Stimulated activated CD4-positive, alpha-beta T cell treated with anti-CD3 and anti-CD28 coated beads, Interleukin-1b, Interleukin-23, amount 100 ng/mL, for 4 hours (primary cell): ENCODE data around the gene FBLN5.

ENCODE experiments used
- DNase-seq, 2 donors: peaks; one replicate each; pipeline ENCODE4 v3.0.0-alpha.2; 2020; ENCODE audit warnings: low read depth in 2 of 2

FBLN5 gene

DNA sequence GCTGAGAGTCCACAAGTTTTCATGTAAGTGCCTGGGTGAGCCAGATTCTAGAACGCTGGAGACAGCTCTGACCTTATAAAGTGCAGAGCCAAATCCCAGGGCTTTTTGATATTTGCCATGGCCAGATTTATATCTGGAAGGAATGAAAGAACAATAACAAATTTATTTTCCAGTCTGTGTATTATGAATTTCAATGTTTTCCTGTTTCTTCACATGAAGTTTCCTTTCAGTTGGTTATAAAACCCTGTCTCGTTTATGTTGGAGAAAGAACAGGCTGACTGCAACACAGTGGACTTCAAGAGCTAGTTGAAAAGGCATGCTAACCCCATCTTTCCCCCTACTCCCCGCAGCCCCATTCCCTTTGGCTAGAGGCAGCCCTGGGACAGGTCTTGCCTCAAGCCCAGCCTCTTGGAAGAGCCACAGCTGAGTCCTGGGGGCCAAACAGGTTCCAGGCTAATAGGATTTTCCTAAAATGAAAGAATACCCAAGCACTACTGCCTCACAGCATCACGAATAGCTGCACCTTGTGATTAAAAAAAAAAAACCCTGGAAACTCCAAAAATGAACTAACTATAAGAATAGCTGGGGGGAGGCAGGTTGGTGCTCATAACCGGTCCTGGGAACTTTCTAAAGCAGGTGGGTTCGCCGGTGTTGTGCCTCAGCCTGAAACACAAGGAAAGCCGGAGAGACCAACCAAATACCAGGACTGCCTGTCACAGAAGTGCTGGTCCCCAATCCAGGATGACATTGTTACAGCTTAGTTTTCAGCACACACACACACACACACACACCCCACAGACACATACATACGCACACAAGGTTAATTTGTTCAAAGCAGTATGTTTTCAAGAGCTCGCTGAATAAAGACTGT is 1.5 kb downstream of the FBLN5 start:
- DNase-seq = no peak

DNA sequence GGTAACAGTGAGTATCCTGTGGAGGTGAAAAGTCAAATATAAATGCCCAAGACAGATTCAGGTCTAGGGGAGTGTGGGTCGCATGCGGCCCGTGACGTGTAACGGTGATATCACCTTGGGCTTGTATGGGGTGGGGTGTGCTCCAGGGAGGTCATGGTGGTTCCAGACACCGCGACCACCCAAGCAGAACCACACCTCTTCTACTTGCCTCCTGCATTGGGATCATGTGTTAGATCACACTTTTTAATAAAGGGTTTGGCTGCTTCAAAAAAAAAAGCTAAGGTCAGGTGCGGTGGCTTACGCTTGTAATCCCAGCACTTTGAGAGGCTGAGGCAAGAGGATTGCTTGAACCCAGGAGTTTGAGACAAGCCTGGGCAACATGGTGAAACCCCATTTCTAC is 4.5 kb downstream of the FBLN5 start:
- no peak for DNase-seq

DNA sequence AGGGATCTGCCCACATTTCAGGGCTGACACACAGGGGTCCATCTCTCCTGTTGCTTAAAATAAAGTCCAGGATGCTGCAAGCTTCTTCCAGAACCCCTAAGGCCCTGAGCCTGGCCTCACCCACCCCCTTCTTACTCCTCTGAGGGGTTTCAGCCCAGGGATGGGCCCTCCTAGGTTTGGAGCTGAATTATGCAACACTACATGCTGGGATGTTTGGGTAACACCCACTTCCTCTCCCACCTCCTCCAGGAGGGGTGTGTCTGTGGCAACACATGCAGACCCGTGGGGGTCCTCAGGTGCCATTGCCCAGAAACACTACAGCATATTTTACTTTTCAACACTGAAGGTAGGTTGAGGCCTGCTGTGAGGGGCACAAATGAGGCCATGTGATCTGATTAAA is 5.4 kb downstream of the FBLN5 start:
- DNase-seq = no peak

DNA sequence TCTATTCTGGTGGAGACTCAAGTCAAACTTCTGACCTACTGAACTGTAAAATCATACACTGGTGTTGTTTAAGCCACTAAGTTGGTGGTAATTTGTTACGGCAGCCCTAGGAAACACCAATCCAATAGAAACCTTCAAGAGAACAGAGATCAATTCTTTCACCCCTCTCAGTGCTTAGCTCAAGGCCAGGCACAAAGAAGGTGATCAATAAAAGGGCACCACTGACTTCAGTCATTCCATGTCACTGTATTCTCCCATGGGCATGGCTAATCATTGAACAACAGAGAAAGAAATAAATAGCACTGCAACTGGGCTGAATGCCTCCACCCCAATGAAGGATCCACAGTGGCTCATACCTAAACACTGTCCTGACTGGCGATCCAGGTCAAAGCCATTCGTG is 7.3 kb downstream of the FBLN5 start:
- DNase-seq = no peak

DNA sequence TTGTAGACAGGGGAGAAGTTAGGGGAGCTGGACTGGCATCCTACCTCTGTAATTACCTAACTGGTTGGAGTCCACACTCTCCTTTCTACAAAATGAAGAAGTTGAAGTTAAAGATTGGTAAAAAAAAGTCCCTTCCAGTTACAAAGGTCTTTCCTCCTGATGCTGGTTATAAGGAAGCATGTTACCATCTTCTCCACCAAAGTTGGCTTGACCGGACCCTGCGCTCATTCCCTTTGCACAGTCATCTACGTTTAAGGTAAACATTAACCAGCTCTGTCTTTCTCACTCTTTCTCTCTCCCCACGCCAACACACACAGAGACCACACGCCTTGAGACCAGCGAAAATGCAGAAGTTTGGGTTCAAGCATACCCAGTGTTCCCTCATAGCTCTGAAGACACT is 11.9 kb downstream of the FBLN5 start:
- DNase-seq = no peak

DNA sequence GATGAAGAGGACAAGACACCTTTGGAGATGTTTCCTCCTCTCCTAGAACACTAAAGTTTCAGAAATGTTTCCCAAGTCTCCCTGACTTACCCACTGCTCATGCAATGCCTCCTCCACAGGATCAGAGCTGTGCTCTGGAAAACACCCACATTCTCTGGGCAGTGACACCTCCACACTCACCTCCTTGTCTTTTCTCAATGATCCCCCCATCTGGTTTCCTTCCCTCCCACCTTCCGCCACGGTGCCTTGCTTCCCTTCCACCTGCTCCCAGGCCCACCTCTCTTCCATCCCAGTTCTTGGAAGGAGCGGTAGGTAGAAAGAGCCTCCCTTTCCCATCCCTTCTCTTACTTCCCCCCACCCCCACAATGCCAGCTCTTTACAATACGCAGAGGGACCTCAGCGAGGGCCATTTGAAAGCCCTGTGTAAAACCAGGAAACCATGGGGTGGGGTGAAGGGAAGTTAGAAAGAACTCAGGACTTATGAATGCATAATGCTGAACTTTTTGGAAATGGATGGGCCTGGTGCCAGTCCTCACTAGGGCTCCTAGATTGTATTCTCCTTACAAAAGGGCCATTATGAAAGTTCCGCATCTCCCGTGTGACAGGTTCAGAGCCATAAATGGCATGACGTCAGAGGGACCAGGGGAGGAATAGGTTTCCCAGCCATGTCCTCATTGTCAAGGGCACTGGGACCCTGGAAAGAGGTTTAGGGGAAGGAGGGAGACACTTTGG is 12.8 kb downstream of the FBLN5 start:
- no peak for DNase-seq

DNA sequence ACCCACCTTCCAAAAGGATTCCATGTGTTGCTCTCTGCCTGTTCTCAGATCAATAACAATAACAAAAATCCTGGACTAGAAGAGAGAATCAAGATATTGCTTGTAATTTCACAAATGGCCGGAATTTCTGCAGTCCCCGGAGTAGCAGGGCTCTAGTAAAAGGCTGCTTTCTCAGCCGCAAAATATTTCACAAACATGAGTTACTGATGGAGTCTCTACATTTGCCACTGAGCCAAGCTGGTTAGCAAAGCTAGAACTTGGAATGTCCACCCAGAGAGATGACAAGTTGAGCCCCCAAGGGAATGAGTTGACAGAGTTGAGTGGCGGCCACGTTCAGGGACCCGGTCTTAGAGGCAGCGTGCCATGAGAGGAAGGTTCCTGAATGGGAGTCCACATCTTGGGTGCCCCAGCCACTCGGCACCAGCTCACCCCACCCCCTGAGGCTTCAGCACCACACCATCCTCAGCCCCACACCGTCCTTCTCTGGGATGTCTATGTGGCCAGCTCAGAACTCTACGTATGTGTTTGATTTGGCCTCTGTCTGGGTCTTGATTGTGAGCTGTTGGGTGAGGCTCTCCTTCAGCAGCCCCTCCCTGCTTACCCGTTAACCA is 15.9 kb downstream of the FBLN5 start:
- DNase-seq = no peak

DNA sequence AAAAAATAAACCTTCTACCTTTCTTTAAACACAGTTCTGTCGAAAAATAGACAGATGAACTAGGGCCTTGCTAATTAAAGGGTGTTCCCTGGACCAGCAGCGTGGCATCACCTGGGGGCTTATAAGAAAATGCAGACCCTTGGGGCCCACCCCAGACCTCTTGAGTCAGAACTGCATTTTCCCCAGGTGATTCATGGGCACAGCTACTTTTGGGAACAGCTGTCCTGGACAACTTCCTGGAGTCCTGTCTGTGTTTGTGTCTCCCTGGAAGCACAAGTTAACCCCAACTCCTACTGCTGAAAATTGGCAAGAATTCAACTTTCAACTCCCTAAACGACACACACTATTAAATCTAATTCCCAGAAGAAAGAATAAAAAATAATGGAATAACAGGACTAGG is 17.8 kb downstream of the FBLN5 start:
- DNase-seq = no peak

DNA sequence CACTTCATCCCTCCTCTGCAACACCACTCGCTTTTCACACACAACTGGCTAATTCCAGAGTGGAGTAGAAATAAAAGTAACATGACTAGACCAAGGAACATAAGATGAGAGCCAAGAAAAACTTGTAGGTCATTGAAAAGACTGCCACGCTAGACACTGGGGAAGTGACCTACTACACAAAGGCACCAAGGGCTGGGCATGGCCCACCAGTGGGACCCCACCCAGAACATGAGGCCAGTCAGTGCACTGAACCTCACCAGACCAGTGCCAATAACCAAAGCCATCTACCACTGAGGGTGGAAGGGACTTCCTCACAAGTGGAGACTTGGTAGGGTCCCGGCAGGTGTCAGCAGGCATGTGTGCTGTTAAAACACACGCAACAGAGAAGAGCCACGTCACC is 19.7 kb downstream of the FBLN5 start:
- DNase-seq = no peak

DNA sequence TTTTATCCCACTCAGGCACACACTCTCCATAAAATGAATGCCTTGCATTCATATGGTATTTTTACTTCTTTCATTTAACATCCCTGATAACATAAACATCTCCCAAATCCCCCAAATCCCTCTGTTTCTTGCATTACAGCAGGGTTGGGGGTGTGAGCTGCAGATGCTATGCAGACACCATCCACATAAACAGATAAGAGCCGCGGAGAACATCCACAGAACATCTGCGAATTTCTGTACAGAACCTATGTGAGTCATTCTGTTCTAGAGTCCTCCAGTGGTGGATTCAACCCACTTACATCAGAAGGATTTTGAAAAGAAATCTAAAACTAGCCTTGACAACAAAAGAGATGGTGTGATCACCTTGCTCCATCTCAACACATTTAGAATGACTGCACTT is 20.3 kb downstream of the FBLN5 start:
- no peak for DNase-seq

DNA sequence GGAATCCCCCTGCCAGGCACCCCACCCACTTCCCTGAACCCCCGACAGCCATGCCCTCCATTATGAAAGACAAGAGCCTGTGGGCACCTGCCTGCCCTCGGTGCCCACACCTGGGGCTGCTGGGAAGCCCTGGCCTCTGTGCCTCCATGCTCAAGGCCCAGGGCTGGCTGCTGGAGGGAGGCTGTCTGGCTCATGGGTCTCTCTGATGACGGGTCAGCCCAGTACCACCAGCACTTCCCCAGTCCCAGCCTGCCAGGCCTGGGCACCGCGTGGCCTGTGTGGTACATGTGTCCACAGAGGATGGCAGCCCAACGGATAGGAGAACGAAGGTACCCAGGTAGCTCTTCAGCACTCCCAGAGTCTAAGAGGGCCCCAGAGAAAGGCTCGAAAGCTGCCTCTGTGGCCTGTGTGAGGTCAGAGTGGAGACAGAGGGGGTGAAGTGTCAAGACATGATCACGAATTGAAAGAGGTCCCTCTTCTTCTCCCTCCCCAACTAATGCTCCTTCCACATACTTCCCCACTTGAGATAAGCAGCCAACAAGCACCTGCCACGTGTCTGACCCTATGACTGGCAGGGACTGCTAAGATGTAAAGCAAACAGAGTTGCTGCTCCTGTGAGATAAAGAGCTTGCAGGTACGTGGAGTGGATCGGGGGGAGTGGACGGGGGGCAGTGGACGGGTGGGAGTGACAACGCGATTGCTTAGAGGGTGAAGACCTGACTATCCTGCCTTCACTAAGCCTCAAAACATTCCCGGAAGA is 21.2 kb downstream of the FBLN5 start:
- DNase-seq = no peak

DNA sequence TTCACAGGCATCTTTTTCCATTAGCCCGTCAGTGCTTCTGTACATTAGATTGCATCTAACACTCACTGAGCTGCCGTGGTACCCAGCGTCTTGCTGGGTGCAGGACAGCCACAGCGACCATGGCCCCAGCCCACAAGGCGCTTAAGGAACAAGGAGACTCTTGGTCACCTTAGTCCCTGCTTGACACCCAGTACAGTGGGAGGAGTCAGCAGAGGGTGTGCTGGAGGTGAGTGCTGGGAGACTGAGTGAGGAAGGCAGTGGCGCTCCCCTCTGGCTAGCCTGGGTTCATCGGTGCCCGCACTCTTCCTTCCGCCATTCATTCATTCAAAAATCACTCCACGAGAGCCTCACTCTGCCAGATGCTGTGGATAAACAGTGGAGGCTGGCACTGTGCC is 21.8 kb downstream of the FBLN5 start:
- DNase-seq = no peak

DNA sequence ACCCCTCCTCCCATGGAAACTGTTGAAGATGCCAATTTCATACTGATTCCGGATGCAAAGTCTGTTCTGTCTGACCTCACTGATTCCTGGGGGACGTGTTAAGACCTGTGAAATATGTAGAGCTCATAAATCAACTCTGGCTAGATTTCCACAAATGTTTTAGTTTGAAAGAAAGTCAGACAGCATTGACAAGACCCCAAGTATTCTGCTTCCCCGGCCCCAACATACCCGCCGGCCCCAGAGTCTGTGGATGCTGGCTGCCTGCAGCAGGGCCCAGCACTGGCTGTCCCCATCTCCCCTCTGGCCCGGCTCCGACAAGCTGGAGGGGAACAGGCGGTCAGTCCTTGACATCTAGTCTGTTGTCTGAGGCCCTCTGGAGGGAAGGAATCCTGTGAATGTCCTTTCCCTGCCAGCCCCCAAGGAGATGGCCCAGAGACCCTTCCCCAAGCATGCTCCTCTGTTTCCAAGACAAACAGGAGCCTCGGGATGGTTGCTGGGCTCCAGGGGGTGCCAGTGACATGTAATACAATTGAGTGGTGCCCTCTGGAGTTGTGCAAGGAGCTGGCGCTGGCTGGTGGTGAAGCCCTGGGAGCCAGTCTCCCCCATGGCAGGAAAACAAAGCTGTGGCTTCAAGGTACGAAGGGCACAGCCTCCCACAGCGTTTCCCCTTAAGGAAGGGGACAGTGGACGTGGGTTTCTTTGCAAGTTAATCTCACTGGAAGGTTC is 22.3 kb downstream of the FBLN5 start:
- no peak for DNase-seq

DNA sequence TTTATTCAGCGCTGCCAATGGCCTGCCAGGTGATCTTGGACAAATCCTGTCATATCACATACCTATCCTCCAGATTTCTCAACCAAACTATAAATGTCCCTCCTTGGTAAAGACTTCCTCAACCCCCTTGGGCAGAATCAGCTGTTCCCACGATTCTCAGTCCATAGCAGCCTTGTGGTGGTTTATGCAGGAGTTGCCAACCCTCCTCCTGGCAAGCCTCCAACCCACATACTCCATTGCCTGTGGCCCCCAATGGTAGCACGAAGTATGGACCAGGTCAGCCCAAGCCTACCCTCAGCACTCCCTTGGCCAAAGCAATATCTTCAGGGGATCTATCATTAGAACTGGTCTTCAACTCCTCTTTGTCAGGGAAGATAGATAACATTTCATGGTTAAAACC is 27.0 kb downstream of the FBLN5 start:
- DNase-seq = no peak

DNA sequence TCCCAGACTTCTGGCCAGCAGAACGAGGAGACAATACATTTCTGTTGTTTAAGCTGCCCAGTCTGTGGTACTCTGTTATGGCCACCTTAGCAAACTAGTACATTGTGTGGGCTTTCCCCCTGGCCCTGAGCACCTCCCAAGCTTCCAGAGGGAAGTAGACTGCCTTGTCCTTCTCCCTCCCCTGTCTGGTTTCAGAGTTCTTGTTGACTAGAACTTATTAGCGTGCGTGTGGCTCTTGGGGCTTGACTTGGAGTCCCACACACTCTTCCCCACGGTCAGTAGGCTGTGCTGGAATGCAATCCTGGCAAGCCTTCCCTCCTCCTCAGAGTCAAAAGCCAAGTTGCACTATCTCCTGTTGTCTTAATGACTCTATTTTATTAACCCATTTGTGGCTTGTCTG is 27.7 kb downstream of the FBLN5 start:
- DNase-seq = no peak

DNA sequence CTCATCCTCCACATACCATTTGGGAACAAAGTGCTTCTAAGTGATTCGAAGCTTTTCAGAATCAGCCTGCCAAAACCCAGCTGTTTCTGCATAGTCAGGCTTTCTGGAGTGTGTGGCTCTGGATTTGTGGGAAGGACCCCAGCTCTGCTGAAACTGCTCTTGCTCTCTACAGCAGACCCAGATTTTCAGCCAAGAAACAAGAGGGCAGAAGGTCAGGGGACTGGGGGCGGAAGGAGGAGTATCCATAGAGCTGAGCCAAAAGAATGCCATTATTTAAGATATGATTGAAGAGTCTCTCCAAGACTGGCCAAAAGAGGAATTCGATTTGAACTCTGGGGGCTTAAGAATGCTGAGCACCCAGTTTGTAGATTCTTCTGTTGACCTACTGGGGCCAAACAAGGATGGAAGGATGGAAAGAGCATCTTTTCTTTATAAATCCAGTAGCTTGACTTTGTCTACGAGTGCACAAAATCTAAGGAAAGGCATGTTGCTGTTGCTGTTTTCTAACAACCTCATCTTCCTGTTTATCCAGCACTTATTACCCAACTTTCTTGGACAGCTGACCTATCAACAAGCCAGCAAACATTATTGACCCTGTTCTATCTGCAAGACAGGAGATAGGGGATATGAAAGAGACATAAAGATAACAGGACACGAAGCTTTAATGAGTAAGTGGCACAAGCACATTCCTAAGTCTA is 29.2 kb downstream of the FBLN5 start:
- no peak for DNase-seq

DNA sequence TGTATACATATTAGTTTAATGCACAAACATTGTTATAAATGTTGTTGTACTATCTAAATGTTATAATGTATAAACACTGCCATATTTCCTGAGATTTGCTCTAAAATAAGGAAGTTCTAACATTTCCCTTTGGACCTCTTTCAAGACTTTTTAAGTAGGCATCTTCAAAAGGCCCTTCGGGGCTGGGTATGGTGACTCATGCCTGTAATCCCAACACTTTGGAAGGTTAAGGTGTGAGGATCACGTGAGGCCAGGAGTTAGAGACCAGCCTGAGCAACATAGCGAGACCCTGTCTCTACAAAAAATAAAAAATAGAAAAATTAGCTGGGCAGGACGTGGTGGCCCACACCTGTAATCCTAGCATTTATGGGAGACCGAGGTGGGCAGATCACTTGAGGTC is 35.5 kb downstream of the FBLN5 start:
- no peak for DNase-seq

DNA sequence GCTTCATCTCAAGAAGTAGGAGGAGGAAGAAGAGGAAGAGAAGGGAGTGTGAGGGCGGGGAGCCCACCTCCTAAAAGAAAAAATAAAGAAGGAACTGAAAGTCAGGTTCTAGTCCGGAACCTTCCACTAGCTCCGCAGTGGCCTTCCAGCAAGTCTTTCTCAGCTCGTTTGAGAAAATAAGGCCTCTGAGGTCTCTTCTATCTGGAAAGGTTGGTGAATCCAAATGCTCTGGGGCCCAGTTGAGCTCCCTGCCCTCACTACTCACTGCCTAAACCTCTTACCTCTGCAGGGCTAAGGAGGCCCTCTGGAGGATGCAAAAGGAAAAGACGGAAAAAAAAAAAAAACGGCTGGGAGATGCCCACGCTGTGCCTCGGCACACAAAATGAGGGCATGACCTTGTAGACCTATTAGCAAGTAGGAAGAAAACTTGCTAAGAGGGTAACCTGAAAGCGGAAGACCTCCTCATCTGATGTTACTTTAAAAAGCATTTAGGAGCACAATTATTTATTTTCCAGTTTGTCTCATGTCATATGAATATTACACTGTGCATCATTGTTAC is 35.9 kb downstream of the FBLN5 start:
- DNase-seq = peak in 1 of 2 donors; percentile 31

DNA sequence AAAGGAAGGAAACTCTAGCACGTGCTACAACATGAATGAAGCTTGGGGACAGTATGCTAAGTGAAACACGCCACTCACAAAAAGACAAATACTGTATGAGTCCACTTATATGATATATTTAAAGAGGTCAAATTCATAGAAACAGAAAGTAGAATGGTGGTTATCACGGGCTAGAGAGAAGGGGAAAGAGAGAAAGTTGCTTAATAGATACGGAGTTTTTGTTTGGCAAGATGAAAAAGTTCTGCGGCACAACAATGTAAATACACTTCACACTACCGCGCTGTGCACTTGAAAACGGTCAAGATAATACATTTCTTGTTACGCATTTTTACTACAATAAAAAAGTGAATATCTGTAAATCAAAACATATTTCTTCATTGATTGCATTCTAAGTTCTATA is 37.3 kb downstream of the FBLN5 start:
- DNase-seq = no peak

DNA sequence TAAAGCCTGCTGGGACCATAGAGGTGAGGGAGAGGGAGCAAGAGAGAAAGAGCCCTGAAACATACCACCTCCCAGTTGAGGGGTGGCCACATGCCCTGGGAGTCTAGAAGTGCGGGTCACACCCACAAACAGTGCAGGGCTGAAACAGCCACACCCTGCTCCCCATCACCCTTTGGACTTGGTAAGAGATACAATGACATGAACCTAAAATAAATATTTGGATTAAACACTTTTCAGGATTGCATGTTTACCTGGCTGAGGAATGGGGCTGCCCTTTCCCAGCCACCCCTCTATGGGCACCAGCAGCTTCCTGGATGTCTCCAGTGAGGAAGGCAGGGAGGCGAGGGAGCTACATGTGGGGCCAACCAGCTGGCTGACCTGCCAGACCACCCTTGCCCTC is 41.1 kb downstream of the FBLN5 start:
- no peak for DNase-seq
